Body of pancreas (tissue), 4 donors: ENCODE results near the gene ABCD1.

ENCODE experiments used
- CTCF ChIP-seq, 7 experiments: fragments of 450-650 bp in 4 of 7; fragments of 200-600 bp in 3 of 7; sonication (generic) in 3 of 7; IDR thresholded peaks; one replicate each; pipeline ENCODE4 v1.5.1; 2016 to 2019; ENCODE audit warnings: antibody characterized with exemption in 7 of 7
- POLR2A ChIP-seq, 3 donors: fragments of 450-650 bp; IDR thresholded peaks; one replicate each; pipeline ENCODE4 v1.6.1; 2016; ENCODE audit warnings: antibody characterized with exemption in 3 of 3, mild to moderate bottlenecking in 2 of 3

GRCh38 chrX:153776611-153777045 is 52.0 kb downstream of the ABCD1 start:
- TF ChIP-seq CTCF (IDR thresholded peaks at IDR 0.05) (no peak), POLR2A (IDR thresholded peaks at IDR 0.05) (no peak)
